Thyroid gland (tissue), 4 donors: ENCODE measurements around the gene RANBP17.

ENCODE experiments used
- POLR2A ChIP-seq, 2 donors: fragments of 450-650 bp; IDR thresholded peaks; one replicate each; pipeline ENCODE4 v1.6.1; 2017; ENCODE audit warnings: antibody characterized with exemption in 2 of 2, mild to moderate bottlenecking in 2 of 2, moderate library complexity in 1 of 2
- TF ChIP-seq, protein P1 (sequence below), 6 experiments: fragments of 200-600 bp in 3 of 6; fragments of 450-650 bp in 3 of 6; sonication (generic) in 3 of 6; IDR thresholded peaks; one replicate each; pipeline ENCODE4 v1.5.1; 2016 to 2019; ENCODE audit warnings: antibody characterized with exemption in 6 of 6, mild to moderate bottlenecking in 2 of 6, inconsistent platforms in 1 of 6, moderate library complexity in 1 of 6

DNA sequence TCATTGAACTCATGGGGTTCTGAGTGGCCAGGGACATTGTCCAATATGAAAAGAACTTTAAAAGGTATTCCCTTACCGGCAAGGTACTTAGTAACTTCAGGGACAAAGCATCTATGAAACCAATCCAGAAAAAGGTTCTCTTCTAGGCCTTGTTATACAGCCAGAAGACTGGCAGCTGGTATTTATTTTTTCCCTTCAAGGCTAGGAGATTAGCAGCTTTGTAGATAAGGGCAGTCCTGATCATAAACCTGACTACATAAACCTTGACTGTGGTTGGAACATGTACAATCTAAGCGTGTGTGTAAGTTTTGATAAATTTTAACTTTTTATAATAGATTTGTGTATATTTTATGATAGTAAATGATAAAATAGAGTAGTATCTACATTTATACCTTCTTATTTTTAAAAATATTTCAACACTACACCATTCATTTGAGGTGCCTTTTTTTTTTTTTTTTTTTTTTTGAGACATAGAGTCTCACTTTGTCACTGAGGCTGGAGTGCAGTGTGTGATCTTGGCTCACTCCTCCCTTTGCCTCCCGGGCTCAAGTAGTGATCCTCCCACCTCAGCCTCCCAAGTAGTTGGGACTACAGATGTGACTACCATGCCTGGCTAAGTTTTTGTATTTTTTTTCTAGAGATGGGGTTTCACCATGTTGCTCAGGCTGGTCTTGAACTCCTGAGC is 24.5 kb downstream of the RANBP17 start:
- TF ChIP-seq, protein P1, sequence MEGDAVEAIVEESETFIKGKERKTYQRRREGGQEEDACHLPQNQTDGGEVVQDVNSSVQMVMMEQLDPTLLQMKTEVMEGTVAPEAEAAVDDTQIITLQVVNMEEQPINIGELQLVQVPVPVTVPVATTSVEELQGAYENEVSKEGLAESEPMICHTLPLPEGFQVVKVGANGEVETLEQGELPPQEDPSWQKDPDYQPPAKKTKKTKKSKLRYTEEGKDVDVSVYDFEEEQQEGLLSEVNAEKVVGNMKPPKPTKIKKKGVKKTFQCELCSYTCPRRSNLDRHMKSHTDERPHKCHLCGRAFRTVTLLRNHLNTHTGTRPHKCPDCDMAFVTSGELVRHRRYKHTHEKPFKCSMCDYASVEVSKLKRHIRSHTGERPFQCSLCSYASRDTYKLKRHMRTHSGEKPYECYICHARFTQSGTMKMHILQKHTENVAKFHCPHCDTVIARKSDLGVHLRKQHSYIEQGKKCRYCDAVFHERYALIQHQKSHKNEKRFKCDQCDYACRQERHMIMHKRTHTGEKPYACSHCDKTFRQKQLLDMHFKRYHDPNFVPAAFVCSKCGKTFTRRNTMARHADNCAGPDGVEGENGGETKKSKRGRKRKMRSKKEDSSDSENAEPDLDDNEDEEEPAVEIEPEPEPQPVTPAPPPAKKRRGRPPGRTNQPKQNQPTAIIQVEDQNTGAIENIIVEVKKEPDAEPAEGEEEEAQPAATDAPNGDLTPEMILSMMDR (IDR thresholded peaks at IDR 0.05), result no peak
- TF ChIP-seq POLR2A (IDR thresholded peaks at IDR 0.05), result no peak
